Measurements from ENCODE around the gene HPSE.

DNA sequence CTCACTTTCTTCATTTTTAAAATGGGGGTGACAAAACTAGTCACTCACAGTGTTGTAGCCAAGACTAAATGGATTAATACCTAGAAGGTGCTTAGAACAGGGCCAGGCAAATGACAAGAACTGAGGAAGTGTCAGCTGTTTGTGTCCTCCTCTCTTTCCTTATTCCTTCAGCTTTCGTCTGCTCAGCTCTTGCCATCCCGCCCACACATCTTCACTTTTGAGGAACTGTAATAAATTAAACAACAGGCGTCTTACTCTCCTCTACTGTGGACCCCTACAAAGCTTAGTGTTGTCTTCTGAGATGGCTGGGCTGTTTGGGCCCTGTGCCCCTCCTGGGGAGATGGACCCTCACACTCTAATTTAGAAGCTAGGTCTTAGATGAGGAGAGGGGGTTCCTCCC, 2.7 kb downstream of the HPSE start:
- TF ChIP-seq, protein P1, sequence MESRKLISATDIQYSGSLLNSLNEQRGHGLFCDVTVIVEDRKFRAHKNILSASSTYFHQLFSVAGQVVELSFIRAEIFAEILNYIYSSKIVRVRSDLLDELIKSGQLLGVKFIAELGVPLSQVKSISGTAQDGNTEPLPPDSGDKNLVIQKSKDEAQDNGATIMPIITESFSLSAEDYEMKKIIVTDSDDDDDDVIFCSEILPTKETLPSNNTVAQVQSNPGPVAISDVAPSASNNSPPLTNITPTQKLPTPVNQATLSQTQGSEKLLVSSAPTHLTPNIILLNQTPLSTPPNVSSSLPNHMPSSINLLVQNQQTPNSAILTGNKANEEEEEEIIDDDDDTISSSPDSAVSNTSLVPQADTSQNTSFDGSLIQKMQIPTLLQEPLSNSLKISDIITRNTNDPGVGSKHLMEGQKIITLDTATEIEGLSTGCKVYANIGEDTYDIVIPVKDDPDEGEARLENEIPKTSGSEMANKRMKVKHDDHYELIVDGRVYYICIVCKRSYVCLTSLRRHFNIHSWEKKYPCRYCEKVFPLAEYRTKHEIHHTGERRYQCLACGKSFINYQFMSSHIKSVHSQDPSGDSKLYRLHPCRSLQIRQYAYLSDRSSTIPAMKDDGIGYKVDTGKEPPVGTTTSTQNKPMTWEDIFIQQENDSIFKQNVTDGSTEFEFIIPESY (IDR thresholded peaks at IDR 0.05), result no peak
- no peak for TF ChIP-seq TAF1 (conservative IDR thresholded peaks at IDR 0.05)
- TF ChIP-seq, protein P2, sequence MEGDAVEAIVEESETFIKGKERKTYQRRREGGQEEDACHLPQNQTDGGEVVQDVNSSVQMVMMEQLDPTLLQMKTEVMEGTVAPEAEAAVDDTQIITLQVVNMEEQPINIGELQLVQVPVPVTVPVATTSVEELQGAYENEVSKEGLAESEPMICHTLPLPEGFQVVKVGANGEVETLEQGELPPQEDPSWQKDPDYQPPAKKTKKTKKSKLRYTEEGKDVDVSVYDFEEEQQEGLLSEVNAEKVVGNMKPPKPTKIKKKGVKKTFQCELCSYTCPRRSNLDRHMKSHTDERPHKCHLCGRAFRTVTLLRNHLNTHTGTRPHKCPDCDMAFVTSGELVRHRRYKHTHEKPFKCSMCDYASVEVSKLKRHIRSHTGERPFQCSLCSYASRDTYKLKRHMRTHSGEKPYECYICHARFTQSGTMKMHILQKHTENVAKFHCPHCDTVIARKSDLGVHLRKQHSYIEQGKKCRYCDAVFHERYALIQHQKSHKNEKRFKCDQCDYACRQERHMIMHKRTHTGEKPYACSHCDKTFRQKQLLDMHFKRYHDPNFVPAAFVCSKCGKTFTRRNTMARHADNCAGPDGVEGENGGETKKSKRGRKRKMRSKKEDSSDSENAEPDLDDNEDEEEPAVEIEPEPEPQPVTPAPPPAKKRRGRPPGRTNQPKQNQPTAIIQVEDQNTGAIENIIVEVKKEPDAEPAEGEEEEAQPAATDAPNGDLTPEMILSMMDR (IDR thresholded peaks at IDR 0.05; ENCODE audit: low read depth, low read length, missing input control), result no peak
- TF ChIP-seq, protein P3, sequence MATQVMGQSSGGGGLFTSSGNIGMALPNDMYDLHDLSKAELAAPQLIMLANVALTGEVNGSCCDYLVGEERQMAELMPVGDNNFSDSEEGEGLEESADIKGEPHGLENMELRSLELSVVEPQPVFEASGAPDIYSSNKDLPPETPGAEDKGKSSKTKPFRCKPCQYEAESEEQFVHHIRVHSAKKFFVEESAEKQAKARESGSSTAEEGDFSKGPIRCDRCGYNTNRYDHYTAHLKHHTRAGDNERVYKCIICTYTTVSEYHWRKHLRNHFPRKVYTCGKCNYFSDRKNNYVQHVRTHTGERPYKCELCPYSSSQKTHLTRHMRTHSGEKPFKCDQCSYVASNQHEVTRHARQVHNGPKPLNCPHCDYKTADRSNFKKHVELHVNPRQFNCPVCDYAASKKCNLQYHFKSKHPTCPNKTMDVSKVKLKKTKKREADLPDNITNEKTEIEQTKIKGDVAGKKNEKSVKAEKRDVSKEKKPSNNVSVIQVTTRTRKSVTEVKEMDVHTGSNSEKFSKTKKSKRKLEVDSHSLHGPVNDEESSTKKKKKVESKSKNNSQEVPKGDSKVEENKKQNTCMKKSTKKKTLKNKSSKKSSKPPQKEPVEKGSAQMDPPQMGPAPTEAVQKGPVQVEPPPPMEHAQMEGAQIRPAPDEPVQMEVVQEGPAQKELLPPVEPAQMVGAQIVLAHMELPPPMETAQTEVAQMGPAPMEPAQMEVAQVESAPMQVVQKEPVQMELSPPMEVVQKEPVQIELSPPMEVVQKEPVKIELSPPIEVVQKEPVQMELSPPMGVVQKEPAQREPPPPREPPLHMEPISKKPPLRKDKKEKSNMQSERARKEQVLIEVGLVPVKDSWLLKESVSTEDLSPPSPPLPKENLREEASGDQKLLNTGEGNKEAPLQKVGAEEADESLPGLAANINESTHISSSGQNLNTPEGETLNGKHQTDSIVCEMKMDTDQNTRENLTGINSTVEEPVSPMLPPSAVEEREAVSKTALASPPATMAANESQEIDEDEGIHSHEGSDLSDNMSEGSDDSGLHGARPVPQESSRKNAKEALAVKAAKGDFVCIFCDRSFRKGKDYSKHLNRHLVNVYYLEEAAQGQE (IDR thresholded peaks at IDR 0.05), result no peak
- TF ChIP-seq, protein P4, sequence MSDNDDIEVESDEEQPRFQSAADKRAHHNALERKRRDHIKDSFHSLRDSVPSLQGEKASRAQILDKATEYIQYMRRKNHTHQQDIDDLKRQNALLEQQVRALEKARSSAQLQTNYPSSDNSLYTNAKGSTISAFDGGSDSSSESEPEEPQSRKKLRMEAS (IDR thresholded peaks at IDR 0.05), result no peak

Measured in liver (tissue), 3 donors.